ENCODE results near the gene ALDH18A1.
A peak's percentile ranks its signal among the peaks of the same experiment; 100 is the strongest.

Gene ALDH18A1

GRCh38 chr10:95574649-95575365 is 81.7 kb downstream of the ALDH18A1 start:
- DNase-seq = no peak

DNA sequence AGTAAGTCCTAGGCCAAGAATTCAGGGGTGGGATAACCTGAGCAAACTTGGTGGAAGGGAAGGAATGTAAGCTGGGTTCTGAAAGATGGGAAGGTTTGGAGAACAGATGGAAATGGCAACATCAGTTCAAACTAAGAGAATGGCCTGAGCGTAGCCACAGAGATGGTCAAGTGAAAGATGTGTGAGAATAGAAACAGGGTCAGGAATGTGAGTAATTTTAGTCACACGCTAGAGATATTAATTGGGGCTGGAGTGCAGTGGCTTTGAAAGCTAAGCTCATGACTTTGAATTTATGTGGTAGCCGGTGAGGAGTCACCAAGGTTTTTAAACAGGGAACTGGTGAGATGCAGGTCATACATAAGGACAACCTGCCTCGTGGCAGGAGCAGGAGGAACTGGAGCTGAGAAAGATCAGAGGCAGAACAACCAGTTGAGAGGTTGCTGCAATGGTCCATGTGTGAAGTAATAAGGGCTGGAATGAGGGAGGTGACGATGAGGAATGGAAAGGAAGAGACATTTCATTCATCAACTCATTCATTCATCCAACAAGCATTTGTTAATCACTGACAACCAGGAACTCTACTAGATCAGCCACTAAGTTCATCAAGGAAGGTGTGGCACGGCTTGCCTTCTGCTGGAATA is 82.4 kb downstream of the ALDH18A1 start:
- no peak for DNase-seq

GRCh38 chr10:95573527-95573926 is 83.0 kb downstream of the ALDH18A1 start:
- DNase-seq = no peak

DNA sequence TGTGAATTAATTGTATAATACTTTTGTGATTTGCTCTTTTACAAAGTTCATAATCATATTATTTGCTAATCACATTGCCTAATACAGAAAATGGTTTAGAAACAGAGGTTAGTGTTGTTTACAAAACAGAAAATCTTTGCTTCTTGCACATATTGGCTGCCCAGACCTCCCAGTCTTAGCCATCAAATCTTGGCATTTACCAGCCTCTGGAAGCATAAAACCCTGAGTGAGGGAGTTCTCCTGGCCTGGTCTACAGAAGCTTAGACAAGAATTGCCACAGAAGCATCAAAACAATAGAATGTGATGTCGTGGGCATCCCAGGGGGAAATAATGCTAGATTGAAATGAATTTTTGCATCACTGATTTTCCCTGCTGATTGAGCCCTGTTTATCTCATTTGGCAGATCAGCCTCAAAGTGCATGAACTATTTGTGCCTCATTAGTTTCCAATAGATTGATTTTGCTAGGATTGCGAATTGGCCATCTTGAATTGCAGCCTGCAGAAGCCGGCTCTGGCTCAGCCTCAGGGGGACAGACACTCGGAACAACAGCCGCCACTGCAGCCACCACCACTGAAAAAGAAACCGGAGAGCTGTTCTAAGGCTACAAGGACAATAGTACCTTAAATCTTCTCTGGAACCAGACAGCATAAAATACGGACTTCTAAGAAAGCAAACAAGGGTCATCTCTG is 84.2 kb downstream of the ALDH18A1 start:
- no peak for DNase-seq

DNA sequence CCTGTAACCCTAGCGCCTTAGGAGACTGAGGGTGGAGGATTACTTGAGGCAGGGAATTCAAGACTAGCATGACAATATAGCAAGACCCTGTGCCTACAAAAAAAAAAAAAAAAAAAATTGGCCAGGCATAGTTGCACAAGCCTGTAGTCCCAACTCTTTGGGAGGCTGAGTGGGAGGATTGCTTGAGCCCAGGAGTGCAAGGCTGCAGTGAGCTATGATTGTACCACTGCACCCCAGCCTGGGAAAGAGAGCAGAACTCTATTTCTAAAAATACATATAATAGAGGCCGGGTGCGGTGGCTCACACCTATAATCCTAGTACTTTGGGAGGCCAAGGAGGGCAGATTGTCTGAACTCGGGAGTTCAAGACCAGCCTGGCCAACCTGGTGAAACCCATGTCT is 85.1 kb downstream of the ALDH18A1 start:
- DNase-seq = no peak

- no peak for DNase-seq
Measured at GRCh38 chr10:95569368-95569767, 87.1 kb downstream of the ALDH18A1 start.

- no peak for DNase-seq
Measured at GRCh38 chr10:95567903-95568630, 88.4 kb downstream of the ALDH18A1 start.

GRCh38 chr10:95566136-95566535 is 90.4 kb downstream of the ALDH18A1 start:
- no peak for DNase-seq

DNA sequence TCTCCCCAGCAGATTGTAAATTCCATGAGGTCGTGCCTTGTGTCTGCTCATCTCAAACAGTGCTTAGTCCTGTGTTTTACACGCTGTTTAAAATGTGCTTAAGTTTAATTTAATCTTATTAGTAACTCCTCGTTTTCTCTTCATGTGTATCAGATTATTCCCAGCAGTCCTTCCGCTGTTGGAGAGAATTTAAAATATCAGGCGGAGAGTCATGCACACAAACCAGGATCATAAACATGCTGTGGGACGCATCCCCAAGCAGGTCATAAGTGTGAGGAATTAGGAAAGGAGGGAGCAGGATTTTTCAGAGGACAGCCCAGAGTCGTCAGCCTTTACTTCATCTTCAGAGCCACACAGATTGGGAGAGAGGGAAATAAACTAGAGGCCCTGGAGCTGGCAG is 91.2 kb downstream of the ALDH18A1 start:
- DNase-seq = no peak

GRCh38 chr10:95564291-95564690 is 92.2 kb downstream of the ALDH18A1 start:
- DNase-seq = no peak

DNA sequence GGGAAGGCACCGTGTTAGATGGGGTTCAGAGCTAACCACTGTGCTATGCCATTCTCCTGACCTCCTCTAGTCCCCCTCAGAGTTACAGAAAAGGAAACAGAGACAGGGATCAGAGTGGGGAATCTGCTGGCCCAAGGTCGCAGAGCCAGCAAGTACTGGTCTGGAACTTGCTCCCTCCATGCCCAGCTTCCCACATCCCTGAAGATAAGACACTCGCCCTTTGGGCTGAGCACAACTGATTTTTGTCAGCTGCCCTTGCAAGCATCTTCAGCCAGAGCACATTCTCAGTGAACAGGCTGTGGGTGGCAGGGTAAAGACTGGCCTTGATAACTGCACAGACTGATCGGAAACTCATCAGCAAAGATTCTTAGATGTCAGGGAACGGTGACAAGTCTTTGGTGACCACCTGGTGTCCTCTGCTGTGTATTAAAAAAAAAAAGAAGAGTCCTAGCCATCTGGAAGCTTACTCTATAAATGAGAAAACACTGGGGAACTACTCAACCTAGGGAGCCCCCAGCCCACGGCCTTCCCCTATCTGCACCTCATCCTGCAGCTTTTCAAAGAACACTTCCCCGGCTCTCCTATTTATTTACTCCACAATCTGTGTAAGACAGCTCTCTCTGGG is 94.1 kb downstream of the ALDH18A1 start:
- no peak for DNase-seq

DNA sequence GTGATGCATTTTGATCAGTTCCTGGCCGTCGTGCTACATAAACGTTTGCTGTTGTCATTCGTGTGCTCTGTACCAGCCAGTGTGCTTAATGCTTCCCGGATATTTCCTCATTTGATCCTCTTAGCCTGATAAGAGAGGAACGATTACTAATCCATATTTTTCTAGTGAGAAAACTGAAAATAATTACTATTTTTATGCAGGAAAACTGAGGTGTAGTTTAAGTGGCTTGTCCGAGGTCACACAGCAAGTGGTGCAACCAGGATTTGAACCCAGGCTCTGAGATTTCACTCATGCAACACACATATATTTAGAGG is 94.7 kb downstream of the ALDH18A1 start:
- no peak for DNase-seq

DNA sequence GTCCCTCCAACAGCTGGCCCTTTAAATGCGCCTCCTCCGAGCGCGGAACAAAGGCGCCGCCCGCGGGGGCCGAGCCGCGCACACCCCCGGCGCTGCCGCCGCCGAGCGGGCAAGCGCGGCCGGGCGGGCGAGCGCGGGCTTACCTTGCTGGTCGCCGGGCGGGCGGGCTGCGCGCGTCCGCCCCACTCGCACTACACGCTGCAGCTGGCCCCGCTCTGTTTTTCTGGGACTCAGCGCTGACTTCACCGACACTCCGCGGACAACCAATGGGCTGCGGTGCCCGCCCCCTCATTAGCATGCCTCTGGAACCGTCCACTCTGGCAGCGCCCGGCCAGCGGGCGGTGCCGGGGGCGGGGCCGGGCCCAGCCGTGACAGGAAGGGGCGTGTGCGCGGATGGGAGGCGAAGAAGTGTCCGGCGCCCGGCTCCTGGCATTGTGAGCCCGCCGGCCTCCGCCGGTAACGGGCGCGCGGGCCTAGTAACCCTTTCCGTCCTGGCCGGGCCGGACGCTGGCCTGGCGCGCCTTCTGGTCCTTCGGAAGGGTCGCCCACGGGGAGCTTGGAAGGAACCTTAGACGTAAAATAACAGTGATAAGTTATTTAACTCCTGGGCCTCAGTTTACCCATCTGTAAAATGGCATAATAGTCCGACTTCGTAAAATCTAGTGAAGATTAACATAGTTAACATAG is 95.2 kb downstream of the ALDH18A1 start, which contains the start of gene SORBS1:
TSS of gene SORBS1 (minus strand) at position 195 of the 687 bp plus-strand sequence. CDS start 120,236 bp downstream, outside the sequence.
- DNase-seq = peak; percentile 83

- peak; percentile 44 for DNase-seq
Measured at GRCh38 chr10:95560278-95561176, 96.0 kb downstream of the ALDH18A1 start.

DNA sequence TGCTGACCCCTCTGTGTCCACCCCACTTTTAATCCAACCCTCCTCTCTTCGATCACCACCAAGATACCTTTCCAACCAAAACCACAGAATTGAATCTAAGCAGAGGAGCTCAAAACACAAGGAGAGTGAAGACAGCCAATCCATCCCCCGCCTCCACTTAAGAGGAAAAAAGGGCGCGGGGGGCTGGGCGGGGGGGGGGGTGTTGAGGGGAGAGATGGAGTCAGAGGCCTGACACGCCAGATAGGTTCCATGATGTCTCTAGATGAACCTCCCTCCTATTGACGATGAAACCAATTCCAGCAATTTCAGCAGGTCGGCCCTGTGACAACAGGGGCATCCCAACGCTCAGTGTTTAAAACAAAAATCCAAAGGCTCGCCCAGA is 96.6 kb downstream of the ALDH18A1 start:
- no peak for DNase-seq

- no peak for DNase-seq
Measured at GRCh38 chr10:95559471-95559870, 97.0 kb downstream of the ALDH18A1 start.

- no peak for DNase-seq
Measured at GRCh38 chr10:95558593-95559320, 97.8 kb downstream of the ALDH18A1 start.

- no peak for DNase-seq
Measured at GRCh38 chr10:95556994-95557767, 99.3 kb downstream of the ALDH18A1 start.
